ENCODE data around the gene OR3A2.

GRCh38 chr17:3276126-3276525 is 110.0 kb downstream of the OR3A2 start:
- no peak for TF ChIP-seq CTCF (conservative IDR thresholded peaks at IDR 0.05)
- no peak for TF ChIP-seq ZFX (IDR thresholded peaks at IDR 0.05)

Data from C4-2B (cell line).